ENCODE measurements around the gene RBL1. TPM values are rescaled to one million over a fixed set of nuclear protein-coding genes. Genes with fewer than 3 reads are reported as not detected.
A peak's percentile ranks its signal among the peaks of the same experiment; 100 is the strongest.

The RBL1 gene
- total and polyA plus RNA-seq, 7 donors = 0.60 to 7.9 (median 3.6) TPM

DNA sequence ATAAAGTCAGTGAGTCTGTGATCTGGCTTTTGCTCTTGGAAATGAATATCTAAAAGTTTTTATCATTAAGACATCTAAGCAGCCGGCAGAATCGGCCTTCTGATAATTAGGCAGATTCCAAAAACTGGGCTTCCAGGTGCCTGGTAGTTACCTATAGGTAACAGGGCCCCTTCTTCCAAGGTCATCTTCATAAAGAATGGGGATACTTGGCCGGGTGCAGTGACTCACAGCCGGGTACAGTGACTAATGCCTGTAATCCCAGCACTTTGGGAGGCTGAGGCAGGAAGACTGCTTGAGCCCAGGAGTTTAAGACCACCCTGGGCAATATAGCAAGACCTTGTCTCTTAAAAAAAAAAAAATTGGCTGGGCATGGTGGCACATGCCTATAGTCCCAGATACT lies 12.9 kb upstream of the RBL1 start:
- intact Hi-C loops (cut with DNase I) = no loop called here
- no peak for TF ChIP-seq POLR2AphosphoS5 (IDR thresholded peaks at IDR 0.05)
- TF ChIP-seq, protein P1, sequence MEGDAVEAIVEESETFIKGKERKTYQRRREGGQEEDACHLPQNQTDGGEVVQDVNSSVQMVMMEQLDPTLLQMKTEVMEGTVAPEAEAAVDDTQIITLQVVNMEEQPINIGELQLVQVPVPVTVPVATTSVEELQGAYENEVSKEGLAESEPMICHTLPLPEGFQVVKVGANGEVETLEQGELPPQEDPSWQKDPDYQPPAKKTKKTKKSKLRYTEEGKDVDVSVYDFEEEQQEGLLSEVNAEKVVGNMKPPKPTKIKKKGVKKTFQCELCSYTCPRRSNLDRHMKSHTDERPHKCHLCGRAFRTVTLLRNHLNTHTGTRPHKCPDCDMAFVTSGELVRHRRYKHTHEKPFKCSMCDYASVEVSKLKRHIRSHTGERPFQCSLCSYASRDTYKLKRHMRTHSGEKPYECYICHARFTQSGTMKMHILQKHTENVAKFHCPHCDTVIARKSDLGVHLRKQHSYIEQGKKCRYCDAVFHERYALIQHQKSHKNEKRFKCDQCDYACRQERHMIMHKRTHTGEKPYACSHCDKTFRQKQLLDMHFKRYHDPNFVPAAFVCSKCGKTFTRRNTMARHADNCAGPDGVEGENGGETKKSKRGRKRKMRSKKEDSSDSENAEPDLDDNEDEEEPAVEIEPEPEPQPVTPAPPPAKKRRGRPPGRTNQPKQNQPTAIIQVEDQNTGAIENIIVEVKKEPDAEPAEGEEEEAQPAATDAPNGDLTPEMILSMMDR (IDR thresholded peaks at IDR 0.05) = no peak
- no peak for TF ChIP-seq EP300 (IDR thresholded peaks at IDR 0.05)
- TF ChIP-seq POLR2A (IDR thresholded peaks at IDR 0.05) = no peak
- DNase-seq = no peak
- no peak overlapping the region for H3K4me3 ChIP-seq
- H3K9me3 ChIP-seq = no peaks in the 10 kb centered on the region
- peaks cover 0 to 6% (median 0%) of the 10 kb centered on the region in 4 donors for H3K36me3 ChIP-seq
- no peak overlapping the region for H3K27ac ChIP-seq
- WGBS, 2 donors = 88 to 94% methylated on average over 4 of the region's 4 CpGs
- H3K27me3 ChIP-seq = no peaks in the 10 kb centered on the region
- H3K4me1 ChIP-seq = no peaks in the 10 kb centered on the region

DNA sequence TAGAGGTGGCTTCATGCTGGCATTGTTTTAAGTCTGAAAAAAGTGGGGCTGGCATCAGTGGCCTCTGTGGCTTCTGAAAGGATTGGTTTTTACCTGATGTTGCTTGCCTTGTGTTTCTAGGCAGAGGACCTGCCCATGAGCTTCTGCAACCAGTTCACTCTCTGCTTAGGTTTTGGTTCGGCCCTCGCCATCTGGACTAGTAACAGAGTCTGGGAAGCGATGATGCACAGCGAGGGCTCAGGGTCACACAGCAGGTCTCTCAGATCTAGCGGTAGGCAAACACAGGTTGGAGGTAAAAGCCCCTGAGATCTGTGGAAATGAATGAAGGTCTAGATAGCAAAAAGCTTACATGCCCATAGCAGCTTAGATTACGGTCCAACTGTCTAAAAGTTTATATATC lies 6.8 kb upstream of the RBL1 start:
- Histone ChIP-seq H3K36me3 (no peaks in the 10 kb centered on the region), H3K27me3 (no peaks in the 10 kb centered on the region), H3K9me3 (no peaks in the 10 kb centered on the region), H3K4me1 (no peaks in the 10 kb centered on the region), H3K4me3 (no peak overlapping the region), H3K27ac (no peak overlapping the region)
- TF ChIP-seq POLR2AphosphoS5 (IDR thresholded peaks at IDR 0.05) (no peak), POLR2A (IDR thresholded peaks at IDR 0.05) (no peak), EP300 (IDR thresholded peaks at IDR 0.05) (no peak)
- TF ChIP-seq, protein P1 (IDR thresholded peaks at IDR 0.05) = no peak
- intact Hi-C loops (cut with DNase I) = no loop called here
- DNase-seq = no peak
- 93 to 96% methylated on average over 6 of the region's 6 CpGs for WGBS, 2 donors

DNA sequence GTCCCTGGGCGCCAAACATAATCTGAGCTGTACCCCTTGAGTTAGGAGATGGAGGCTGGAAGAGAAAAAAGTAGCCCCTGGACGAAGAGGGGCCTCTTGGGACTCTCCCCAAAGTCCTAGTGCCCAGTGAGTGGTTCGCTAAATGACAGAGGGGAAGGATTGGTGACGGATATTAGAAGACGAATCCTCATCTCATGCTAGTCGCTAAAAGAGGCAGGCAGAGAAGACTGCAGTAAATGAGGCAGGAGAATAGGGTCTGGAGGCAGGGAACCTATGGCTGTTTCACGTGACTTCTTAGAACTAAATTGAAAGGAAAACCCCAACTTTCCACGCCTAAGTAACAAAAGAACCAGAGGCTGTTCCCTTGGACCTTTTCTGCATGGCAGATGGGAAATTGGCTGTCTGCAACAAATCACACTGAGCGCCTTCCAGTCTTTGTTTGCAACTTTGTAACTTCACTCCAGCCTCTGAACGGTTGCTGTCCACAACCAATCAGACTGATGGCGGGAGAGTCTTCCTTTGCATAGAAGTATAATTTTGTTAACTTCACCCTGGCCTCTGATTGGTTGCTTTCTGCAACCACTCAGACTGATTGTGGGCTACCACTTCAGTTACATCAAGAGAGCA lies 731 bp upstream of the RBL1 start:
- no peaks in the 10 kb centered on the region for H3K9me3 ChIP-seq
- peak overlapping the region; percentile 62 to 72 (median 68) for H3K27ac ChIP-seq
- WGBS, 2 donors = 73 to 77% methylated on average over 11 of the region's 11 CpGs
- peaks cover 0 to 18% (median 13%) of the 10 kb centered on the region in 4 donors for H3K4me1 ChIP-seq
- intact Hi-C loops (cut with DNase I) = no loop called here
- no peaks in the 10 kb centered on the region for H3K36me3 ChIP-seq
- TF ChIP-seq, protein P1 (IDR thresholded peaks at IDR 0.05) = peak in 1 of 4 experiments; percentile 3
- TF ChIP-seq EP300 (IDR thresholded peaks at IDR 0.05) (no peak), POLR2A (IDR thresholded peaks at IDR 0.05) (no peak)
- H3K27me3 ChIP-seq = no peaks in the 10 kb centered on the region
- H3K4me3 ChIP-seq = peak overlapping the region; percentile 59 to 80 (median 67)
- DNase-seq = no peak

DNA sequence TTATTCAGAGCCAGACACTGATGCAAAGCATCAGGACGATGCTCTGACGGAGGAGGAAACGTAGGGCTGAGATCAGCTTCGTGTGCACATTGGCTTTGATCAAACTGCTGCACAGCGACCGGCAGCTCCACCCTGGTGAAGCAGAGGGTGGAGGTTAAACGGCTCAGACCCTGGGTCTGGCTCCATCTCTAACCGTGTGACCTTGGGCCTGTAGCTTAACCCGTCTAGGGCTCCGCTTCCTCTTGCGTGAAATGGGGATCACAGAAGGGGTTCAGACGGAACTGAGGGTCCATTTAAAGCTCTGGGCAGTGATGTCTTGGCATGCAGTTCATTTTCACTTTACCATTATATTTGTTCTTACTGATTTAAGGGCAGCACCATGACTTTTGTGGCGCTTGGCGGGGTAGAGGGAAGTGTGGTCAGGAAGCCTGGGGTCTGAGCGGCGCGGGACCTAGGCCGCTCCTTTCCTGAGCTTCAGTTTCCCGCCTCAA lies 644 bp downstream of the RBL1 start:
- TF ChIP-seq POLR2A (IDR thresholded peaks at IDR 0.05) (no peak), EP300 (IDR thresholded peaks at IDR 0.05) (no peak), POLR2AphosphoS5 (IDR thresholded peaks at IDR 0.05) (no peak)
- TF ChIP-seq, protein P1 (IDR thresholded peaks at IDR 0.05) = no peak
- Histone ChIP-seq H3K4me1 (peaks cover 0 to 18% (median 13%) of the 10 kb centered on the region in 4 donors), H3K9me3 (no peaks in the 10 kb centered on the region), H3K27ac (peak overlapping the region; percentile 62 to 72 (median 68)), H3K27me3 (no peaks in the 10 kb centered on the region), H3K4me3 (peak overlapping the region; percentile 59 to 80 (median 67)), H3K36me3 (no peaks in the 10 kb centered on the region)
- no peak for DNase-seq
- 1 to 2% methylated on average over 19 of the region's 19 CpGs for WGBS, 2 donors
- intact Hi-C loops (cut with DNase I) = no loop called here
